Measurements from ENCODE around the gene RBM34. TPM values are rescaled to one million over a fixed set of nuclear protein-coding genes. Genes with fewer than 3 reads are reported as not detected.
A peak's percentile ranks its signal among the peaks of the same experiment; 100 is the strongest.

RBM34 gene
- total and polyA plus RNA-seq, 2 donors (not counting 1 experiment from before 2014, with no cell fraction given): 30.3 to 64.1 TPM

DNA sequence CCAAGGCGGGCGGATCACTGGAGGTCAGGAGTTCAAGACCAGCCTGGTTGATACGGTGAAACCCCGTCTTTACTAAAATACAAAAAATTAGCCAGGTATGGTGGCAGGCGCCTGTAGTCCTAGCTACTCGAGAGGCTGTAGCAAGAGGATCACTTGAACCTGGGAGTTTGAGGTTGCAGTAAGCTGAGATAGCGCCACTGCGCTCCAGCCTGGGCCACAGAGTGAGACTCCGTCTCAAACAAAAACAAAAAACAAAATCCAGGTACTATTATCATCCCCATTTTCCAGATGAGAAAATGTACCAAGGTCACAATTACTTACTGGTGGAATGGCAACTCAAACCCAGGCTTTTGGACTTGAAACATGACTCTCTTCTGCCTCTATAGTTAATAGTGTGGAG, 36.9 kb downstream of the RBM34 start:
- no peak overlapping the region for H3K27ac ChIP-seq (ENCODE audit: insufficient read depth, low read length)
- H2AFZ ChIP-seq (ENCODE audit: low read length): no peak overlapping the region
- DNase-seq (ENCODE audit: low read depth in 2 of 2): no peak
- H3K4me3 ChIP-seq (replicated peaks in 1 of 4; ENCODE audit: control extremely low read depth in 1 of 4, insufficient read depth in 1 of 4, low read depth in 3 of 4, low read length in 4 of 4): no peak overlapping the region
- peaks cover 8% of the 10 kb centered on the region for H3K36me3 ChIP-seq (ENCODE audit: control insufficient read depth, insufficient read depth, low read length)
- no peaks in the 10 kb centered on the region for H3K9me3 ChIP-seq (ENCODE audit: control insufficient read depth, insufficient read depth, low read depth, low read length)
- H3K9ac ChIP-seq (ENCODE audit: insufficient read depth, low read length): no peak overlapping the region
- H3K79me2 ChIP-seq (ENCODE audit: control insufficient read depth, insufficient read depth, low read length): peaks cover 82% of the 10 kb centered on the region
- no peaks in the 10 kb centered on the region for H3K4me1 ChIP-seq (ENCODE audit: control insufficient read depth, extremely low read depth, insufficient read depth, low read length)
- no peaks in the 10 kb centered on the region for H3K27me3 ChIP-seq (ENCODE audit: control insufficient read depth, insufficient read depth, low read length)
- H3K4me2 ChIP-seq (ENCODE audit: extremely low read depth, insufficient read depth, low read length): no peak overlapping the region
- no peak for TF ChIP-seq EZH2 (IDR thresholded peaks at IDR 0.05; ENCODE audit: low read length, missing control alignments)
- TF ChIP-seq, protein P1, sequence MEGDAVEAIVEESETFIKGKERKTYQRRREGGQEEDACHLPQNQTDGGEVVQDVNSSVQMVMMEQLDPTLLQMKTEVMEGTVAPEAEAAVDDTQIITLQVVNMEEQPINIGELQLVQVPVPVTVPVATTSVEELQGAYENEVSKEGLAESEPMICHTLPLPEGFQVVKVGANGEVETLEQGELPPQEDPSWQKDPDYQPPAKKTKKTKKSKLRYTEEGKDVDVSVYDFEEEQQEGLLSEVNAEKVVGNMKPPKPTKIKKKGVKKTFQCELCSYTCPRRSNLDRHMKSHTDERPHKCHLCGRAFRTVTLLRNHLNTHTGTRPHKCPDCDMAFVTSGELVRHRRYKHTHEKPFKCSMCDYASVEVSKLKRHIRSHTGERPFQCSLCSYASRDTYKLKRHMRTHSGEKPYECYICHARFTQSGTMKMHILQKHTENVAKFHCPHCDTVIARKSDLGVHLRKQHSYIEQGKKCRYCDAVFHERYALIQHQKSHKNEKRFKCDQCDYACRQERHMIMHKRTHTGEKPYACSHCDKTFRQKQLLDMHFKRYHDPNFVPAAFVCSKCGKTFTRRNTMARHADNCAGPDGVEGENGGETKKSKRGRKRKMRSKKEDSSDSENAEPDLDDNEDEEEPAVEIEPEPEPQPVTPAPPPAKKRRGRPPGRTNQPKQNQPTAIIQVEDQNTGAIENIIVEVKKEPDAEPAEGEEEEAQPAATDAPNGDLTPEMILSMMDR (conservative IDR thresholded peaks at IDR 0.05 in 1 of 2, IDR thresholded peaks at IDR 0.05 in 1 of 2; ENCODE audit: low read depth in 1 of 2, low read length in 2 of 2): no peak
- peaks cover 5% of the 10 kb centered on the region for H4K20me1 ChIP-seq (ENCODE audit: control insufficient read depth, extremely low read depth, insufficient read depth, low read length)

DNA sequence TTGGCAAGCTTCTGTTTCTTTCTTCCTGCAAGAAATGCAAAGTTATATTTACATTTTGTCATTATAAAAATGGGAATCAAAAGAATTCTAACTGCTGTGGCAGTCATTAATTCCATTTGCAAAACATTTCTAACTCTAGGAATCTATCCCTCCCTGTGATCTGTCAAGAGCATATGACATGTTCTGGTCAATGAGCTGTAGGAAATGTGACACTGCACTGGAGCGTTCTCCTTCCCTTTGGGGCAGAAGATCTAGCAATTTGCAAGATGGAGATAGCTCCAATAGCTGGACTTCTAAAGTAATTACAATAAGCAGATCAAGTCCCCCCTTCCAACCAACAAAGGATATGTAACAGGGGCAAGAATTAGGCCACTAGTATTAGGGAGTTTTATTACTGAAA, 38.7 kb downstream of the RBM34 start:
- Histone ChIP-seq H2AFZ (ENCODE audit: low read length) (no peak overlapping the region), H4K20me1 (ENCODE audit: control insufficient read depth, extremely low read depth, insufficient read depth, low read length) (peaks cover 5% of the 10 kb centered on the region), H3K79me2 (ENCODE audit: control insufficient read depth, insufficient read depth, low read length) (peaks cover 81% of the 10 kb centered on the region), H3K9ac (ENCODE audit: insufficient read depth, low read length) (no peak overlapping the region), H3K36me3 (ENCODE audit: control insufficient read depth, insufficient read depth, low read length) (peaks cover 15% of the 10 kb centered on the region), H3K4me1 (ENCODE audit: control insufficient read depth, extremely low read depth, insufficient read depth, low read length) (no peaks in the 10 kb centered on the region), H3K27me3 (ENCODE audit: control insufficient read depth, insufficient read depth, low read length) (no peaks in the 10 kb centered on the region), H3K4me3 (replicated peaks in 1 of 4; ENCODE audit: control extremely low read depth in 1 of 4, insufficient read depth in 1 of 4, low read depth in 3 of 4, low read length in 4 of 4) (no peak overlapping the region), H3K4me2 (ENCODE audit: extremely low read depth, insufficient read depth, low read length) (no peak overlapping the region), H3K9me3 (ENCODE audit: control insufficient read depth, insufficient read depth, low read depth, low read length) (no peaks in the 10 kb centered on the region), H3K27ac (ENCODE audit: insufficient read depth, low read length) (no peak overlapping the region)
- no peak for DNase-seq (ENCODE audit: low read depth in 2 of 2)
- TF ChIP-seq, protein P1 (conservative IDR thresholded peaks at IDR 0.05 in 1 of 2, IDR thresholded peaks at IDR 0.05 in 1 of 2; ENCODE audit: low read depth in 1 of 2, low read length in 2 of 2): no peak
- no peak for TF ChIP-seq EZH2 (IDR thresholded peaks at IDR 0.05; ENCODE audit: low read length, missing control alignments)

DNA sequence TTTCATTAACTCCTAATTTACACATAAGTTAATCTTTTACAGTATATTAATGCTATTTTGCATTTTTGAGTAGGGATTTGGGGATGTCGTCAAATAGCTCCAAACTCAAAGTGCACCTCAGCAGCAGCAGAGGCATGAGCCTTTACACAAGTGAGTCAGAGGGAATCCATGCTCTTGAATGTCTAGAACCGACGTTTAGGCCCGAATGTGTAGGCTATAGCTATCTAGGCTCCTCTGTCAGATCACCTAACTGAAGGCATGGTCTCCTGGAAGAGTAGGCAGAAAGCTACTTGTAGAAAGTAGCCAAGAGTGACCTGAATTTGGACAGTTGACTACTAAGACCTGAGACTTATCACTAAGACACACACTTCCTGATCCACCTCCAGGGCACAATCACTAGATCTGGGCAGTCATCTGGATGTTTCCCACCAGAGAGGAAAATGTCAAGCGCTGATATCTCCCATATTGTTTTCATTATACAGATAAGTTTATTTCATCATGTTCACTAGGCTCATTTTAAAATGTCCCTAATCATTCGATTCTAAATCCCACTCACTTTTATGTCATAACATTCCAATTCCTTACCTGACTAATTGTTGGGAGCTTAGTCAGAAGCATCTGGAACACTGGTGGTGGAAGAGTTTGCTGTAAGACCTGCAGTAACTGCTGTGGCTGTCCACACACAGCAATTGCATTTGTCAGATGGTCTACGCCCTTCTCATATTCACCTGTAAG, 47.7 kb downstream of the RBM34 start:
- Histone ChIP-seq H3K36me3 (ENCODE audit: control insufficient read depth, insufficient read depth, low read length) (peaks cover 15% of the 10 kb centered on the region), H3K79me2 (ENCODE audit: control insufficient read depth, insufficient read depth, low read length) (peaks cover 19% of the 10 kb centered on the region), H3K4me1 (ENCODE audit: control insufficient read depth, extremely low read depth, insufficient read depth, low read length) (no peaks in the 10 kb centered on the region), H3K4me2 (ENCODE audit: extremely low read depth, insufficient read depth, low read length) (no peak overlapping the region), H4K20me1 (ENCODE audit: control insufficient read depth, extremely low read depth, insufficient read depth, low read length) (no peaks in the 10 kb centered on the region), H3K27ac (ENCODE audit: insufficient read depth, low read length) (no peak overlapping the region), H3K9me3 (ENCODE audit: control insufficient read depth, insufficient read depth, low read depth, low read length) (no peaks in the 10 kb centered on the region), H3K4me3 (replicated peaks in 1 of 4; ENCODE audit: control extremely low read depth in 1 of 4, insufficient read depth in 1 of 4, low read depth in 3 of 4, low read length in 4 of 4) (no peak overlapping the region), H3K27me3 (ENCODE audit: control insufficient read depth, insufficient read depth, low read length) (no peaks in the 10 kb centered on the region), H2AFZ (ENCODE audit: low read length) (no peak overlapping the region), H3K9ac (ENCODE audit: insufficient read depth, low read length) (no peak overlapping the region)
- peak in 1 of 2 donors; percentile 23 for DNase-seq (ENCODE audit: low read depth in 2 of 2)
- TF ChIP-seq, protein P1 (conservative IDR thresholded peaks at IDR 0.05 in 1 of 2, IDR thresholded peaks at IDR 0.05 in 1 of 2; ENCODE audit: low read depth in 1 of 2, low read length in 2 of 2): no peak
- no peak for TF ChIP-seq EZH2 (IDR thresholded peaks at IDR 0.05; ENCODE audit: low read length, missing control alignments)
